ENCODE measurements around the gene MID1. TPM values are rescaled to one million over a fixed set of nuclear protein-coding genes. Genes with fewer than 3 reads are reported as not detected.

Gene MID1
- total RNA-seq, 2 donors from 2014 or later, result 14.6 to 26.1 TPM

DNA sequence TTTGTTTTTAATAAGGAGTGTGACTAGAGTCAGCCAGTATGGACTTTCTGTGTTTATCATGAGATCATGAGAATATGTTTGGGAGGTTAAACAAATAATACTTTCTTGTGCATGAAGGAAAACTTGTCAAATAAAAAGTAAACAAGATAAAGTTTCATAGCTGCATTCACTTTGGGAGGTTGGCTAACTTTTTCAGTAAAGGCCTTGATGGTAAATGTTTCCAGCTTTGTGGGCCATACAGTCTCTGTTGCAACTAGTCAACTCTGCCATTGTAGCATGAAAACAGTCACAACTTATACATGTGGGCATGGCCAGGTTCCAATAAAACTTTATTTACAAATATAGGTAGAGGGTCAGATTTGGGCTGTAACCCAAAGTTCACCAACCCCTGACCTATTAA, 150.4 kb downstream of the MID1 start:
- Histone ChIP-seq H3K36me3 (no peaks in the 10 kb centered on the region), H3K4me1 (replicated peaks) (no peaks in the 10 kb centered on the region), H3K4me3 (no peak overlapping the region), H3K27me3 (replicated peaks; ENCODE audit: insufficient read depth) (no peaks in the 10 kb centered on the region), H3K9me3 (no peaks in the 10 kb centered on the region), H3K27ac (no peak overlapping the region)
- no peak for DNase-seq (ENCODE audit: low spot score)
- no peak for TF ChIP-seq POLR2A (IDR thresholded peaks at IDR 0.05)
- TF ChIP-seq POLR2AphosphoS5 (IDR thresholded peaks at IDR 0.05), result no peak
- TF ChIP-seq, protein P1, sequence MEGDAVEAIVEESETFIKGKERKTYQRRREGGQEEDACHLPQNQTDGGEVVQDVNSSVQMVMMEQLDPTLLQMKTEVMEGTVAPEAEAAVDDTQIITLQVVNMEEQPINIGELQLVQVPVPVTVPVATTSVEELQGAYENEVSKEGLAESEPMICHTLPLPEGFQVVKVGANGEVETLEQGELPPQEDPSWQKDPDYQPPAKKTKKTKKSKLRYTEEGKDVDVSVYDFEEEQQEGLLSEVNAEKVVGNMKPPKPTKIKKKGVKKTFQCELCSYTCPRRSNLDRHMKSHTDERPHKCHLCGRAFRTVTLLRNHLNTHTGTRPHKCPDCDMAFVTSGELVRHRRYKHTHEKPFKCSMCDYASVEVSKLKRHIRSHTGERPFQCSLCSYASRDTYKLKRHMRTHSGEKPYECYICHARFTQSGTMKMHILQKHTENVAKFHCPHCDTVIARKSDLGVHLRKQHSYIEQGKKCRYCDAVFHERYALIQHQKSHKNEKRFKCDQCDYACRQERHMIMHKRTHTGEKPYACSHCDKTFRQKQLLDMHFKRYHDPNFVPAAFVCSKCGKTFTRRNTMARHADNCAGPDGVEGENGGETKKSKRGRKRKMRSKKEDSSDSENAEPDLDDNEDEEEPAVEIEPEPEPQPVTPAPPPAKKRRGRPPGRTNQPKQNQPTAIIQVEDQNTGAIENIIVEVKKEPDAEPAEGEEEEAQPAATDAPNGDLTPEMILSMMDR (IDR thresholded peaks at IDR 0.05), result no peak
- intact Hi-C loops (cut with DNase I), result no loop called here

DNA sequence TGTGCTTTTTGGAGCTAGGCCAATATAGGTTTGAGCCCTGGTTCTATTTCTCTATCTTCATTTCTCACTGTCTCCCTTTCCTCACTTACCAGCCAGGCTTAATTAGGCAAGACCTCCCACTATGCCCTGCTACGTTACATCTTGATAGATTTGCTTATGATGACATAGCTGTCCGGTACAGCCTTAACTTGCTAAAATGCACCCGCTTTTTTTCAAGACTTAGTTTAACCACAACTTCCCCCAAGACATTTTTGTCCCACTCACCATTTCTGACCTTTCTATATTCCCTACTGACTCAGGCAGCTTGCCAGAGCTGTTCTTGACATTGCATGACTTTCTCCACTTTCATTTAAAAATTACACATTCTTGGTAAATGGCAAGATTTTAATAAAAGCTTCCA, 152.6 kb downstream of the MID1 start:
- intact Hi-C loops (cut with DNase I), result no loop called here
- H3K4me3 ChIP-seq, result no peak overlapping the region
- 86% methylated on average over 3 of the region's 3 CpGs for WGBS
- DNase-seq (ENCODE audit: low spot score), result no peak
- TF ChIP-seq, protein P1 (IDR thresholded peaks at IDR 0.05), result no peak
- TF ChIP-seq POLR2AphosphoS5 (IDR thresholded peaks at IDR 0.05) (no peak), POLR2A (IDR thresholded peaks at IDR 0.05) (no peak)
- no peaks in the 10 kb centered on the region for H3K36me3 ChIP-seq
- no peaks in the 10 kb centered on the region for H3K9me3 ChIP-seq
- no peak overlapping the region for H3K27ac ChIP-seq
- no peaks in the 10 kb centered on the region for H3K27me3 ChIP-seq (replicated peaks; ENCODE audit: insufficient read depth)
- H3K4me1 ChIP-seq (replicated peaks), result no peaks in the 10 kb centered on the region

DNA sequence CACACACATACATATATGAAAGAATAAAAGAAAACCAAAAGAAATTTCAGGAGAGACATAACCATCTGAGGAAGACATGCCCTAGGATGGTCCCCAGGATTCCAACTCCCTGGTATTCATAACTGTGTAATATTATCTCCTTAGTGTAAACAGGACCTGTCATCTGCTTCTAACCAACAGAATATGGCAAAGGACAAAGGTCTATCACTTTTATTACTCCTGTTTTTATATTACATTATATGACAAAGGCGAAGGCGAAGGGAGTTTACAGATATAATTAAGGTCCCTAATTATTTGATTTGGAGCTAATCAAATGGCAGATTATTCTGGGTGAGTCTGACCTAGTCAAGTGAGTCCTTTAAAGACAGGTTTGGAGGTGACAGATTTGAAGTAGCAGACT, 155.1 kb downstream of the MID1 start:
- Histone ChIP-seq H3K27me3 (replicated peaks; ENCODE audit: insufficient read depth) (no peaks in the 10 kb centered on the region), H3K27ac (no peak overlapping the region), H3K9me3 (no peaks in the 10 kb centered on the region), H3K4me1 (replicated peaks) (no peaks in the 10 kb centered on the region), H3K4me3 (no peak overlapping the region), H3K36me3 (no peaks in the 10 kb centered on the region)
- WGBS, result 100% methylated on average over 2 of the region's 2 CpGs
- TF ChIP-seq POLR2AphosphoS5 (IDR thresholded peaks at IDR 0.05) (no peak), POLR2A (IDR thresholded peaks at IDR 0.05) (no peak)
- TF ChIP-seq, protein P1 (IDR thresholded peaks at IDR 0.05), result no peak
- no peak for DNase-seq (ENCODE audit: low spot score)
- intact Hi-C loops (cut with DNase I), result no loop called here

DNA sequence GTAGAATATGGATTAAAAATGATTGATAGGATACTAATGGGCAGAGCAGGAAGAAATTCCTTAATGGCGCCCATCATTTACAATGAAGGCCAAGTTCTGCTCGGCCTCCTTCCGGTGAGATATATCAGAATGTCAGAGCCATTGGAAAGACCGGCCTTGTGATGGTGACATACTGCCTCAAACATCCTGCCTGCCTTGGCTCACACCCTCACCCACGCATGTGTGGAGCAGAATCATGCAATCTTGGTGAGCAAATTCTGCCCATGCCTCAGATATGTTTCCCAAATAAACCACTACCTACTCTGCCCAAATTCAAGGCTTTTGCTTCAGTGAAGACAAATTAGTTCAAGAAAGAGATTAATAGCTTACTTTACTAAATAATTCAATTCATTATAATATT, 163.3 kb downstream of the MID1 start:
- Histone ChIP-seq H3K27me3 (replicated peaks; ENCODE audit: insufficient read depth) (no peaks in the 10 kb centered on the region), H3K27ac (no peak overlapping the region), H3K4me3 (no peak overlapping the region), H3K4me1 (replicated peaks) (no peaks in the 10 kb centered on the region), H3K9me3 (no peaks in the 10 kb centered on the region), H3K36me3 (no peaks in the 10 kb centered on the region)
- DNase-seq (ENCODE audit: low spot score), result no peak
- 92% methylated on average over 5 of the region's 5 CpGs for WGBS
- TF ChIP-seq POLR2A (IDR thresholded peaks at IDR 0.05) (no peak), POLR2AphosphoS5 (IDR thresholded peaks at IDR 0.05) (no peak)
- TF ChIP-seq, protein P1 (IDR thresholded peaks at IDR 0.05), result no peak
- intact Hi-C loops (cut with DNase I), result no loop called here

DNA sequence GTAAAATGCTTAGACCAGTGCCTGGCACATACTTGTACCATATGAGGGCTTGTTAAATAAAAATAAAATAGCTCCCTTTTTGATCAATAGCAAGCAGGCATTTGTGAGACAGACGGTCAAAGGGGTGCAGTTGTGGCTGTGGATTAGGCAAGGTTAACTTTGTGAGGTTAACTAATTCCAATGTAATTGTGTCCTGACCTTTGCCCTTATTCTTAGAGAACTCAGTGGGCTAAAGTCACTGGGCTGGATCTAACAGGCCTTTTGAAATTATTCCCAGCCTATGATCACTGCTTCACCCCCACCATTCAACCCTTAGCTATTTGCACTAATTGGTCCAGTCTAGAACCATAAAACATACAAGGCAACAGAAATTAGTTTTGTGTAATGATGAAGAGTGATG, 166.4 kb downstream of the MID1 start:
- H3K27ac ChIP-seq, result no peak overlapping the region
- H3K36me3 ChIP-seq, result no peaks in the 10 kb centered on the region
- WGBS, result 87% methylated on average over 1 of the region's 1 CpG
- H3K4me3 ChIP-seq, result no peak overlapping the region
- intact Hi-C loops (cut with DNase I), result no loop called here
- no peaks in the 10 kb centered on the region for H3K9me3 ChIP-seq
- H3K27me3 ChIP-seq (replicated peaks; ENCODE audit: insufficient read depth), result no peaks in the 10 kb centered on the region
- DNase-seq (ENCODE audit: low spot score), result no peak
- TF ChIP-seq POLR2AphosphoS5 (IDR thresholded peaks at IDR 0.05), result no peak
- TF ChIP-seq POLR2A (IDR thresholded peaks at IDR 0.05), result no peak
- TF ChIP-seq, protein P1 (IDR thresholded peaks at IDR 0.05), result no peak
- H3K4me1 ChIP-seq (replicated peaks), result no peaks in the 10 kb centered on the region

All from prostate gland (tissue), 2 donors.